CD4-positive, alpha-beta memory T cell (primary cell): ENCODE results near the gene SIL1. TPM values are rescaled to one million over a fixed set of nuclear protein-coding genes. Genes with fewer than 3 reads are reported as not detected.
A peak's percentile ranks its signal among the peaks of the same experiment; 100 is the strongest.
"Not testable (repeated sequence)": the region's sequence is repeated elsewhere in the genome, so short reads cannot be mapped to it uniquely, and the experiment has no call there.

Experiments used
- CTCF ChIA-PET: fragments of 350-600 bp; sonication (Branson Sonifier 250); formaldehyde crosslinking; loops from one replicate; lab custom pipeline; 2021; ENCODE audit warnings: inconsistent platforms; ENCODE audit not compliant: partially characterized antibody; lab: Charles Lee
- POLR2A ChIA-PET: fragments of 350-600 bp; sonication (Branson Sonifier 250); formaldehyde crosslinking; loops from one replicate; lab custom pipeline; 2021; ENCODE audit not compliant: partially characterized antibody; lab: Charles Lee
- DNase-seq, 5 donors: peaks; one replicate each; pipeline versions ENCODE4 v3.0.0 to v3.0.0-alpha.2; 2020 to 2022; ENCODE audit warnings: mixed read lengths in 1 of 5
- H3K27ac ChIP-seq: one replicate; pipeline ENCODE4 v1.7.0; 2013; ENCODE audit warnings: low read depth, low read length
- H3K27me3 ChIP-seq: 2 replicates; pipeline ENCODE4 v1.7.0; 2013; ENCODE audit warnings: mild to moderate bottlenecking, low read length, moderate library complexity; ENCODE audit not compliant: insufficient read depth
- H3K36me3 ChIP-seq: 2 replicates; pipeline ENCODE4 v1.7.0; 2013; ENCODE audit warnings: mild to moderate bottlenecking, low read length, moderate library complexity; ENCODE audit not compliant: insufficient read depth
- H3K4me1 ChIP-seq: 2 replicates; pipeline ENCODE4 v1.7.0; 2013; ENCODE audit warnings: mild to moderate bottlenecking, low read length, moderate library complexity; ENCODE audit not compliant: insufficient read depth
- H3K4me3 ChIP-seq, 2 donors: one replicate each; pipeline ENCODE4 v1.7.0; 2013; ENCODE audit warnings: low read length in 2 of 2, mild to moderate bottlenecking in 1 of 2
- H3K9me3 ChIP-seq, 2 donors: one replicate each; pipeline ENCODE4 v1.7.0; 2013; ENCODE audit warnings: low read length in 2 of 2, control low read depth in 1 of 2; ENCODE audit not compliant: control insufficient read depth in 1 of 2
- H3K27ac Mint-ChIP-seq, 7 donors: one replicate each; pipeline ENCODE4 v1.8.0; 2020 to 2021; ENCODE audit warnings: mixed read lengths in 7 of 7, mild to moderate bottlenecking in 6 of 7, inconsistent platforms in 3 of 7, moderate library complexity in 3 of 7
- H3K27me3 Mint-ChIP-seq, 2 donors: one replicate each; pipeline ENCODE4 v1.8.0; 2020 to 2021; ENCODE audit warnings: mixed read lengths in 2 of 2
- H3K36me3 Mint-ChIP-seq, 2 donors: one replicate each; pipeline ENCODE4 v1.8.0; 2020 to 2021; ENCODE audit warnings: mixed read lengths in 2 of 2, inconsistent platforms in 1 of 2, mild to moderate bottlenecking in 1 of 2
- H3K4me1 Mint-ChIP-seq, 4 donors: one replicate each; pipeline ENCODE4 v1.8.0; 2020 to 2021; ENCODE audit warnings: mixed read lengths in 4 of 4, mild to moderate bottlenecking in 1 of 4
- H3K4me3 Mint-ChIP-seq, 8 donors: one replicate each; pipeline ENCODE4 v1.8.0; 2020 to 2021; ENCODE audit warnings: mixed read lengths in 8 of 8, mild to moderate bottlenecking in 7 of 8, moderate library complexity in 6 of 8, inconsistent platforms in 3 of 8
- H3K9me3 Mint-ChIP-seq, 8 donors: one replicate each; pipeline ENCODE4 v1.8.0; 2020 to 2021; ENCODE audit warnings: mixed read lengths in 8 of 8, mild to moderate bottlenecking in 5 of 8, inconsistent platforms in 3 of 8, moderate library complexity in 1 of 8
- intact Hi-C: fragments of 100-400 bp; cut with micrococcal nuclease; formaldehyde crosslinking; loops from one replicate; pipeline ENCODE4 v1.15.1; 2023
- polyA plus RNA-seq, 2 donors: library from polyadenylated mRNA; unstranded; fragments of 300-500 nt; fragmentation: Illumina TruSeq; gene quantifications; one replicate each; pipeline ENCODE4 v1.2.3, GENCODE V29; 2021
- total RNA-seq, 2 experiments: library from RNA; stranded (reverse); gene quantifications; one replicate each; pipeline ENCODE4 v1.2.3, GENCODE V29; 2021

Gene SIL1
- total and polyA plus RNA-seq, 4 experiments from 2014 or later = 12.2 to 16.7 (median 14.4) TPM

DNA sequence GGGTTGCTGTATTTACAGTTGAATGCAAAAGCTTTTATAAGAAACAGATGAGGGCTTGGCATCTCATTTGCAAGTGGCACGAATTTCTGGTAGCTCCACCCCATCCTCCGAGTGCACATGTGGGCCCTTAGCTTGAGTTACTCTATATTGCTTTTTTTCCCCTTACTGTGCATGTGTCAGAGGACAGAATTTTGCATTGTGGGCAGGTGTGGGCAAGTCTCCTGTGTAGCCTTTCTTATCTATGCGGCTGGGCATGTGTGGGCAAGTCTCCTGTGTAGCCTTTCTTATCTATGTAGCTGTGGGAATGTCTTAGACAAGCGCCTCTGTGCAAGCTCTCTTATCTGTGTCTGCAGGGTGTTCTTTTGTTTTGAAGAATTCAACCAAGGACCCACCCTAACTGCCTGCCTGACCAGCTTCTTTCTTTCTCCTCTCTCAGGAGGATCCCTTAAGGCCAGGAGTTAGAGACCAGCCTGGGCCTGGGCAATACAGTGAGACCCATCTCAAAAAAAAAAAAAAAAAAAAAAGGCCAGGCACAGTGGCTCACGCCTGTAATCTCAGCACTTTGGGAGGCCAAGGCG lies 34.1 kb upstream of the SIL1 start:
- no peaks in the 10 kb centered on the region for H3K27me3 ChIP-seq
- H3K9me3 ChIP-seq = no peaks in the 10 kb centered on the region
- POLR2A ChIA-PET = interaction anchor here (0.6 kb wide), 1 partner anchor 11 kb away, joined by 3 read pairs; no protein-coding TSS in a partner anchor
- Mint-ChIP-seq H3K9me3 (peaks cover 0 to 2% (median 0%) of the 10 kb centered on the region in 8 donors), H3K4me1 (no peaks in the 10 kb centered on the region), H3K27me3 (no peaks in the 10 kb centered on the region), H3K27ac (no peak overlapping the region), H3K36me3 (no peaks in the 10 kb centered on the region), H3K4me3 (no peak overlapping the region)
- CTCF ChIA-PET = no interaction called here
- no peaks in the 10 kb centered on the region for H3K36me3 ChIP-seq
- intact Hi-C loops = no loop called here
- H3K27ac ChIP-seq = no peak overlapping the region
- H3K4me3 ChIP-seq = no peak overlapping the region
- no peak for DNase-seq
- no peaks in the 10 kb centered on the region for H3K4me1 ChIP-seq

DNA sequence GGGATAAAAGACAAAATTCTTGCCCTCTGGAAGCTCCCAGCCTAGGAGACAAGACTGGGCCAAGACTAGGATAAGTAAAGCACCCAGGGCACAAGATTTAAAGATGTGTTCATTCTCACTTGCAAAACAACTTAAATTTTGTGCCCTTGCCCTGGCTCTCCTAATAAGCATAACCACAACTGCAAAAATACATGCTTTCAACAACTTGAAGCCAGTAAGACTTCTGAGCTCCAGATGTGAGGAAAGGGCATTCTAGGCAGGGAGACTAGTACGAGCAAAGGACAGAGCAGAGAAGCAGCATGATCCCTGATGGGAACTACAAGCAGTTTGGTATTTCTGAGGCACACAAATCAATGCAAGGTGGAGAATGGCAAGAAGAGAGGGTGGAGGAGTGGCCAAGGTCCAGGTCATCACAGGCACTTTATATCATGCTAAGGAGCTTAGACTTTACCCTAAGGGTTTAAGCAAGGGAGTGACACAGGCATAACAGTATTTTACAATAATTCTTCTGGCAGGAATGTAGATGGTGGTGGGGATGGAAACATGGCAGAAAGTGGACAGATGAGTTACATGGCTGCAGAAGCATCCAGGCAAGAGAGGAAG lies 30.1 kb upstream of the SIL1 start:
- CTCF ChIA-PET = interaction anchor here (0.7 to 1.2 kb wide), 2 partner anchors 27 to 597 kb away, joined by 3 read pairs; no protein-coding TSS in a partner anchor
- Histone ChIP-seq H3K36me3 (no peaks in the 10 kb centered on the region), H3K9me3 (no peaks in the 10 kb centered on the region), H3K27me3 (no peaks in the 10 kb centered on the region), H3K4me3 (no peak overlapping the region), H3K4me1 (no peaks in the 10 kb centered on the region), H3K27ac (no peak overlapping the region)
- Mint-ChIP-seq H3K27ac (no peak overlapping the region), H3K36me3 (no peaks in the 10 kb centered on the region), H3K27me3 (peaks cover 2 to 7% of the 10 kb centered on the region in 2 donors), H3K4me1 (no peaks in the 10 kb centered on the region), H3K9me3 (peaks cover 0 to 2% (median 0%) of the 10 kb centered on the region in 8 donors), H3K4me3 (no peak overlapping the region)
- intact Hi-C loops = no loop called here
- POLR2A ChIA-PET = no interaction called here
- no peak for DNase-seq

DNA sequence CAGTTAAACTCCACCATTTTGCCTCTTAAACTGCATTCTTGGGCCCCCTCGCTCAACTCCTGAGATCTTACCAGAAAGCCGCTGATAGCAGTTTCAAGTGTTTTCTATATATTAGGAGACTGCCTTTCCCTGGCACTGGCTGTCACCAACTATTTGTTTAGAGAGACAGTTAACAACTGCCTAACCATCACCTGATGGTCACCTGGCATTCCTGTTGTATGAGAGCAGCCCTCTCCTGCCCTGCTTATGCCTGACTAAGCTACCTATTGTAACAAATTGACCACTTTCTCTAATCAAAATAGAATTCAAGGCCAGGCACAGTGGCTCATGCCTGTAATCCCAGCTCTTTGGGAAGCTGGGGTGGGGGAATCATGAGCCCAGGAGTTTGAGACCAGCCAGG lies 28.0 kb upstream of the SIL1 start:
- POLR2A ChIA-PET = no interaction called here
- CTCF ChIA-PET = no interaction called here
- intact Hi-C loops = no loop called here
- Mint-ChIP-seq H3K4me1 (no peaks in the 10 kb centered on the region), H3K9me3 (peaks cover 0 to under 1% (median 0%) of the 10 kb centered on the region in 8 donors), H3K27ac (no peak overlapping the region), H3K36me3 (no peaks in the 10 kb centered on the region), H3K4me3 (no peak overlapping the region), H3K27me3 (peaks cover 4 to 10% of the 10 kb centered on the region in 2 donors)
- Histone ChIP-seq H3K27ac (no peak overlapping the region), H3K4me1 (no peaks in the 10 kb centered on the region), H3K4me3 (no peak overlapping the region), H3K27me3 (no peaks in the 10 kb centered on the region), H3K9me3 (no peaks in the 10 kb centered on the region), H3K36me3 (no peaks in the 10 kb centered on the region)
- DNase-seq = no peak

DNA sequence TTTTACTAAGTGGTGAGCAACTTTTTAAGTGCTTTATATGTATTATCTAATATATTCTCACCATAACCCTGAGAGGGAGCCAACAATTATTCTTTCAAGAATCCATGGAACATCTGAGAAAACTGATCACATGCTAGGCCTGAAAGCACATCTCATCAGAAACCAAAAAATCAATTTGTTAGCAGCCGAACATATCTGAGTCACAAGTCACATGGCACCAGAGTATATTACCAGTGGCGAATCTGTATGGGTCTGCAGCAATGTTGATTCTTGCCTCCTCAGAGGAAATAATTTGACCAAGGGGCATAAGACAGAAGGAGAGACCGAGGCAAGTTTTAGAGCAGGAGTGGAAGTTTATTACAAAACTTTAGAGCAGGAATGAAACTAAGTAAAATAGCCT lies 25.3 kb upstream of the SIL1 start:
- no peaks in the 10 kb centered on the region for H3K4me1 Mint-ChIP-seq
- DNase-seq = no peak
- no peaks in the 10 kb centered on the region for H3K36me3 ChIP-seq
- no peaks in the 10 kb centered on the region for H3K27me3 ChIP-seq
- H3K4me3 ChIP-seq = no peak overlapping the region
- POLR2A ChIA-PET = interaction anchor here (0.6 kb wide), 2 partner anchors 27 to 76 kb away, joined by 3 read pairs; no protein-coding TSS in a partner anchor
- H3K9me3 Mint-ChIP-seq = no peaks in the 10 kb centered on the region
- CTCF ChIA-PET = interaction anchor here (0.7 kb wide), 1 partner anchor 141 kb away, joined by 3 read pairs; no protein-coding TSS in a partner anchor
- peaks cover 4 to 10% of the 10 kb centered on the region in 2 donors for H3K27me3 Mint-ChIP-seq
- no peaks in the 10 kb centered on the region for H3K4me1 ChIP-seq
- H3K27ac Mint-ChIP-seq = no peak overlapping the region
- intact Hi-C loops = no loop called here
- H3K9me3 ChIP-seq = no peaks in the 10 kb centered on the region
- no peak overlapping the region for H3K4me3 Mint-ChIP-seq
- H3K27ac ChIP-seq = no peak overlapping the region
- no peaks in the 10 kb centered on the region for H3K36me3 Mint-ChIP-seq

DNA sequence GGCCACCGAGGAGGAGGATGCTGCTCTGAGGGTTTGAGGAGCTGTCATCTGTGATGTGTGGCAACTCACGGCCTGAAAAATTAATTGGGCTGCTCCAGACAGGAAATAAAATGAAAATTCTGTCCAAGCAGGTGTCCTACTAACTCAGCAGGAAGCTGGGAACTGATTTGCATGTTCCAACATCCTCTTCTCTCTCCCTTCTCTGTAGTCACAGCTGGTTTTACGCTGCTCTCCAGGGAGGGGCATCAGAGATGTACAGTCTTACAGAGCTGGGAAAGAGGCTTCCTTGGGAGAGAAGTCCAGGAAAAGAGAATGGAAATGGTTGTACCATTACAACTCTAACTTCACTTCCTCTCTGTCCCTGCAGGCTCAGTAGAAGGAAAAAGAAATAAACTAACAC lies 24.2 kb upstream of the SIL1 start:
- DNase-seq = no peak
- Mint-ChIP-seq H3K27ac (no peak overlapping the region), H3K27me3 (peaks cover 5 to 10% of the 10 kb centered on the region in 2 donors), H3K4me1 (no peaks in the 10 kb centered on the region), H3K9me3 (peaks cover 0 to 3% (median 0%) of the 10 kb centered on the region in 8 donors), H3K36me3 (no peaks in the 10 kb centered on the region), H3K4me3 (no peak overlapping the region)
- Histone ChIP-seq H3K4me3 (no peak overlapping the region), H3K27me3 (no peaks in the 10 kb centered on the region), H3K9me3 (no peaks in the 10 kb centered on the region), H3K27ac (no peak overlapping the region), H3K36me3 (no peaks in the 10 kb centered on the region), H3K4me1 (no peaks in the 10 kb centered on the region)
- intact Hi-C loops = no loop called here
- POLR2A ChIA-PET = no interaction called here
- CTCF ChIA-PET = no interaction called here

DNA sequence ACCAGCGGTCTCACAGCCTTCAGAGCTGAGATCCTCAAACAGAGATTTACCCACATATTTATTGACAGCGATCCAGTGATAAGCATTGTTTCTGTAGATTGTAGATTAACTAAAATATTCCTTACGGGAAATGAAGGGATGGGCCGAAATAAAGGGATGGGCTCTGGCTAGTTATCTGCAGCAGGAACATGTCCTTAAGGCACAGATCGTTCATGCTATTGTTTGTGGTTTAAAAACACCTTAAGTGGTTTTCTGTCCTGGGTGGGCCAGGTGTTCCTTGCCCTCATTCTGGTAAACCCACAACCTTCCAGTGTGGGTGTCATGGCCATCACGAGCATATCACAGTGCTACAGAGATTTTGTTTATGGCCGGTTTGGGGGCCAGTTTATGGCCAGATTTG lies 19.9 kb upstream of the SIL1 start:
- CTCF ChIA-PET, H3K9me3 ChIP-seq, H3K4me3 Mint-ChIP-seq: not testable (repeated sequence)

DNA sequence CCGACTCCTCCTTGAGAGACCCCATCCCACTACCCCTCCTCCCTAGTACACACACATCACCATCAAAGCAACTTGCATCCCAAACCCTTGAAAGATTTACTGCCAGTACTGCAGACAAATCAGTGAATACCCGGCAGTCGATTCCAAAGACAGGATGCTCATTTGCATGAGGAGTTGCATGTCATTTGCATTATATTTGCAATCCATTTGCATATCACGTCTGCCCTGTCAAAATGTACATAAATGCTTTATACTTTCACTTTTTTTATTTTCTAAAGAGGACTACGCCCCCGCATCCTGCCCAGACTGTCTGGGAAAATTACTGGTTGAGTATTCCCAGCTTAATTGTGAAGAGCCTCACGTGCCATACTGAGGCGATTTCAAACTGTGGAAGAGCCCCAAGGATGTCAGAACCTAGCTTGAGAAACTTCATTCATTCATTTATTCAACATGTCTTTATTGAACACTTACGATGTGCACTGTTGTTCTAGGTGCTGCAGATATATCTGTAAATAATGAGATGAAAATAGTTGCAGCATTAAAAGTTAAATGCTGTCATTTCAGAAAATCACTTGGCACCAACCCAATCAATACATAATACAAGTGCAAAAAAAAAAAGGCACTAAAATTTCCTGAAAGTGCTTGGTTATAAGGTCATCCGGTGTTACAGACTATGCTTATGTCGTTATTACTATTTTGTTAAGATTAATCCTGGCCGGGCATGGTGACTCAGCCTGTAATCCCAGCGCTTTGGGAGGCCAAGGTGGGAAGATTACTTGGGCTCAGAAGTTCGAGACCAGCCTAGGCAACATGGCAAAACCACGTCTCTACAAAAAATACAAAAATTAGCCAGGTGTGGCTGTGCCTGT lies 17.2 kb upstream of the SIL1 start:
- POLR2A ChIA-PET = no interaction called here
- Mint-ChIP-seq H3K9me3 (peaks cover 0 to 6% (median 0%) of the 10 kb centered on the region in 8 donors), H3K27me3 (peaks cover 0 to 1% of the 10 kb centered on the region in 2 donors), H3K27ac (peak overlapping the region in 1 of 7 donors; percentile 17), H3K4me1 (peaks cover 0 to 4% (median 0%) of the 10 kb centered on the region in 4 donors), H3K4me3 (no peak overlapping the region), H3K36me3 (no peaks in the 10 kb centered on the region)
- H3K27me3 ChIP-seq = no peaks in the 10 kb centered on the region
- DNase-seq = no peak
- CTCF ChIA-PET = no interaction called here
- intact Hi-C loops = no loop called here
- H3K9me3 ChIP-seq = no peaks in the 10 kb centered on the region
- no peak overlapping the region for H3K4me3 ChIP-seq
- no peak overlapping the region for H3K27ac ChIP-seq
- no peaks in the 10 kb centered on the region for H3K4me1 ChIP-seq
- no peaks in the 10 kb centered on the region for H3K36me3 ChIP-seq

More for the DNA sequence above, 19.9 kb upstream of the SIL1 start:
- H3K36me3 ChIP-seq, H3K36me3 Mint-ChIP-seq, H3K27ac Mint-ChIP-seq, H3K27me3 ChIP-seq, H3K4me1 ChIP-seq, POLR2A ChIA-PET, H3K9me3 Mint-ChIP-seq, H3K27ac ChIP-seq, intact Hi-C loops, H3K4me3 ChIP-seq, H3K4me1 Mint-ChIP-seq, H3K27me3 Mint-ChIP-seq, DNase-seq: not testable (repeated sequence)
